B cell (primary cell): ENCODE results near the gene CPED1.

Experiments used
- CTCF ChIP-seq: fragments of 200-600 bp; IDR thresholded peaks from one replicate; pipeline ENCODE4 v1.8.0; 2022; ENCODE audit warnings: antibody characterized with exemption, mild to moderate bottlenecking
- EZH2 ChIP-seq: IDR thresholded peaks from 2 replicates; pipeline ENCODE4 v1.6.1; 2012; ENCODE audit warnings: borderline replicate concordance, low read depth, mild to moderate bottlenecking, moderate library complexity, low read length; ENCODE audit not compliant: insufficient read depth, poor library complexity, severe bottlenecking

GRCh38 chr7:121019018-121019417 is 30.5 kb downstream of the CPED1 start:
- no peak for TF ChIP-seq CTCF
- TF ChIP-seq EZH2: no peak
